Stimulated activated CD8-positive, alpha-beta memory T cell treated with anti-CD3 and anti-CD28 coated beads, Interleukin-12 subunit alpha, Interleukin-12 subunit beta, amount 100 ng/mL, for 1 hour (primary cell): ENCODE results near the gene TERB2.
"Not testable (repeated sequence)": the region's sequence is repeated elsewhere in the genome, so short reads cannot be mapped to it uniquely, and the experiment has no call there.

Experiments used
- DNase-seq: peaks from one replicate; pipeline ENCODE4 v3.0.0-alpha.2; 2020; ENCODE audit warnings: low read depth

TERB2 gene

GRCh38 chr15:44956388-44956787 lies at the start of gene TERB2:
Gene TERB2, plus strand, starts transcription at chr15:44956687. Its CDS starts 32 bp downstream, at chr15:44956719.
- DNase-seq = no peak

- DNase-seq = no peak
Observed at GRCh38 chr15:44909423-44909822, 47.1 kb upstream of the TERB2 start.

GRCh38 chr15:44910981-44911625 lies 45.4 kb upstream of the TERB2 start:
- DNase-seq = no peak

GRCh38 chr15:44912186-44912585 lies 44.3 kb upstream of the TERB2 start:
- DNase-seq = not testable (repeated sequence)

- DNase-seq = not testable (repeated sequence)
Observed at GRCh38 chr15:44912974-44913448, 43.5 kb upstream of the TERB2 start.

- no peak for DNase-seq
Observed at GRCh38 chr15:44918136-44918535, 38.4 kb upstream of the TERB2 start.

GRCh38 chr15:44928658-44929057 lies 27.8 kb upstream of the TERB2 start:
- not testable (repeated sequence) for DNase-seq

GRCh38 chr15:44930283-44930682 lies 26.2 kb upstream of the TERB2 start:
- not testable (repeated sequence) for DNase-seq

GRCh38 chr15:44958302-44958701 lies 1.8 kb downstream of the TERB2 start:
- not testable (repeated sequence) for DNase-seq

- DNase-seq = no peak
Observed at GRCh38 chr15:44968475-44968874, 12.0 kb downstream of the TERB2 start.

GRCh38 chr15:44971036-44971435 lies 14.5 kb downstream of the TERB2 start:
- DNase-seq = no peak

GRCh38 chr15:44976183-44976582 lies 19.7 kb downstream of the TERB2 start:
- not testable (repeated sequence) for DNase-seq

- DNase-seq = not testable (repeated sequence)
Observed at GRCh38 chr15:44977781-44978180, 21.3 kb downstream of the TERB2 start.

- not testable (repeated sequence) for DNase-seq
Observed at GRCh38 chr15:44979617-44980339, 23.3 kb downstream of the TERB2 start.

- not testable (repeated sequence) for DNase-seq
Observed at GRCh38 chr15:44984144-44984543, 27.7 kb downstream of the TERB2 start.

- not testable (repeated sequence) for DNase-seq
Observed at GRCh38 chr15:44986346-44987055, 30.0 kb downstream of the TERB2 start.

GRCh38 chr15:44987711-44988110 lies 31.2 kb downstream of the TERB2 start:
- not testable (repeated sequence) for DNase-seq

GRCh38 chr15:44988184-44988869 lies 31.8 kb downstream of the TERB2 start:
- not testable (repeated sequence) for DNase-seq

- not testable (repeated sequence) for DNase-seq
Observed at GRCh38 chr15:44988870-44989219, 32.4 kb downstream of the TERB2 start.

GRCh38 chr15:44997632-44998031 lies 41.1 kb downstream of the TERB2 start:
- DNase-seq = not testable (repeated sequence)

- DNase-seq = no peak
Observed at GRCh38 chr15:44999105-44999504, 42.6 kb downstream of the TERB2 start.

- DNase-seq = not testable (repeated sequence)
Observed at GRCh38 chr15:45001180-45001579, 44.7 kb downstream of the TERB2 start.
